OCI-LY1 (cell line): ENCODE measurements around the gene NELFE.

Source experiments
- H2AFZ ChIP-seq: fragments of 200-600 bp; sonication (generic), shearing (Covaris generic); 2 replicates; pipeline ENCODE4 v1.6.0; 2014; ENCODE audit warnings: antibody characterized with exemption, mild to moderate bottlenecking, low read length
- H3F3A ChIP-seq: fragments of 200-600 bp; sonication (generic), shearing (Covaris generic); 2 replicates; pipeline ENCODE4 v1.6.0; 2014; ENCODE audit warnings: mild to moderate bottlenecking, antibody characterized with exemption, low read length, moderate library complexity; ENCODE audit not compliant: insufficient read depth
- H3K27ac ChIP-seq: fragments of 200-600 bp; sonication (generic); 2 replicates; pipeline ENCODE4 v1.5.1; 2014; ENCODE audit warnings: low read length, mixed run types, mild to moderate bottlenecking, low read depth; ENCODE audit not compliant: poor library complexity, severe bottlenecking
- H3K27me3 ChIP-seq: fragments of 200-600 bp; sonication (generic); 2 replicates; pipeline ENCODE4 v1.6.0; 2014; ENCODE audit warnings: antibody characterized with exemption, mild to moderate bottlenecking, low read length, moderate library complexity; ENCODE audit not compliant: insufficient read depth
- H3K36me3 ChIP-seq: fragments of 200-600 bp; sonication (generic); 2 replicates; pipeline ENCODE4 v1.6.1; 2014; ENCODE audit warnings: mild to moderate bottlenecking, antibody characterized with exemption, low read length, moderate library complexity, mixed read lengths; ENCODE audit not compliant: insufficient read depth
- H3K4me1 ChIP-seq: fragments of 200-600 bp; sonication (generic); 2 replicates; pipeline ENCODE4 v1.5.1; 2014; ENCODE audit warnings: mild to moderate bottlenecking, low read length, moderate library complexity; ENCODE audit not compliant: insufficient read depth, severe bottlenecking
- H3K4me2 ChIP-seq: fragments of 200-600 bp; sonication (generic), shearing (Covaris generic); 2 replicates; pipeline ENCODE4 v1.6.1; 2014; ENCODE audit warnings: low read length
- H3K4me3 ChIP-seq: fragments of 200-600 bp; sonication (generic); 2 replicates; pipeline ENCODE4 v1.5.1; 2014; ENCODE audit warnings: low read length, low read depth, mild to moderate bottlenecking, mixed read lengths; ENCODE audit not compliant: poor library complexity, severe bottlenecking
- H3K79me2 ChIP-seq: fragments of 200-600 bp; shearing (Covaris generic); 2 replicates; pipeline ENCODE4 v1.6.1; 2016; ENCODE audit warnings: mixed run types, low read length, mixed read lengths; ENCODE audit not compliant: insufficient read depth
- H3K9ac ChIP-seq: fragments of 200-600 bp; sonication (generic), shearing (Covaris generic); 2 replicates; pipeline ENCODE4 v1.6.1; 2014; ENCODE audit warnings: mild to moderate bottlenecking, low read length, mixed read lengths
- H3K9me2 ChIP-seq: fragments of 200-600 bp; sonication (generic), shearing (Covaris generic); 2 replicates; pipeline ENCODE4 v1.6.1; 2014; ENCODE audit warnings: low read depth, mild to moderate bottlenecking, low read length, mixed read lengths
- H3K9me3 ChIP-seq: fragments of 200-600 bp; shearing (Covaris generic); 2 replicates; pipeline ENCODE4 v1.6.1; 2014; ENCODE audit warnings: low read length, mixed read lengths
- H4K20me1 ChIP-seq: fragments of 200-600 bp; sonication (generic), shearing (Covaris generic); 2 replicates; pipeline ENCODE4 v1.6.0; 2016; ENCODE audit warnings: mild to moderate bottlenecking, low read length; ENCODE audit not compliant: insufficient read depth
- EZH2 ChIP-seq: fragments of 200-600 bp; sonication (generic), shearing (Covaris generic); IDR thresholded peaks from 2 replicates; pipeline ENCODE4 v1.8.0; 2017; ENCODE audit warnings: borderline replicate concordance, mixed run types, mild to moderate bottlenecking, antibody characterized with exemption, low read length, moderate library complexity, mixed read lengths
- TF ChIP-seq, protein P1 (sequence below): fragments of 200-600 bp; sonication (generic), shearing (Covaris generic); IDR thresholded peaks from 2 replicates; pipeline ENCODE4 v1.5.1; 2017; ENCODE audit warnings: mild to moderate bottlenecking, antibody characterized with exemption, low read length, moderate library complexity, mixed read lengths

Gene NELFE

DNA sequence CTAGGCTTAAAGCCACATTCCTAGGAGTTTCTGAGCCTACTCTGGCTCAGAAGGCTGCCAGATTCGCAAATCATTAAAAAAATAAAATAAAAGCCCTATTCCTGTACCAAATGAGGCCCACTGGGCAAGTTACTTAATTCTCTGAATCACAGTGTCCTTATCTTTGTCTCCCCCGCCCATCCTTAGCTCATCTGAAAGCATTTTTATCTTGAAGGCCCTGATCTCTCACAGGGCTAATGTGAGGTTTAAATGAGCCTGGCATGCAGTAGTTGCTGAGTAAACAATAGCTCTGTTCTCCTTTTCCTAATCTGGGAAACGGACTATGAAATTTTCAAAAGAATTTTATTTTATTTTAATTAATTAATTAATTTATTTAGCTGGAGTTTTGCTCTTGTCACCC, 54.8 kb downstream of the NELFE start:
- Histone ChIP-seq H3F3A (no peaks in the 10 kb centered on the region), H3K9ac (no peak overlapping the region), H4K20me1 (no peaks in the 10 kb centered on the region), H3K27ac (no peak overlapping the region), H3K9me3 (no peaks in the 10 kb centered on the region), H3K4me3 (no peak overlapping the region), H2AFZ (no peak overlapping the region), H3K4me2 (no peak overlapping the region), H3K36me3 (no peaks in the 10 kb centered on the region), H3K79me2 (no peaks in the 10 kb centered on the region), H3K4me1 (peaks cover 28% of the 10 kb centered on the region), H3K9me2 (no peaks in the 10 kb centered on the region), H3K27me3 (no peaks in the 10 kb centered on the region)
- no peak for TF ChIP-seq EZH2
- TF ChIP-seq, protein P1, sequence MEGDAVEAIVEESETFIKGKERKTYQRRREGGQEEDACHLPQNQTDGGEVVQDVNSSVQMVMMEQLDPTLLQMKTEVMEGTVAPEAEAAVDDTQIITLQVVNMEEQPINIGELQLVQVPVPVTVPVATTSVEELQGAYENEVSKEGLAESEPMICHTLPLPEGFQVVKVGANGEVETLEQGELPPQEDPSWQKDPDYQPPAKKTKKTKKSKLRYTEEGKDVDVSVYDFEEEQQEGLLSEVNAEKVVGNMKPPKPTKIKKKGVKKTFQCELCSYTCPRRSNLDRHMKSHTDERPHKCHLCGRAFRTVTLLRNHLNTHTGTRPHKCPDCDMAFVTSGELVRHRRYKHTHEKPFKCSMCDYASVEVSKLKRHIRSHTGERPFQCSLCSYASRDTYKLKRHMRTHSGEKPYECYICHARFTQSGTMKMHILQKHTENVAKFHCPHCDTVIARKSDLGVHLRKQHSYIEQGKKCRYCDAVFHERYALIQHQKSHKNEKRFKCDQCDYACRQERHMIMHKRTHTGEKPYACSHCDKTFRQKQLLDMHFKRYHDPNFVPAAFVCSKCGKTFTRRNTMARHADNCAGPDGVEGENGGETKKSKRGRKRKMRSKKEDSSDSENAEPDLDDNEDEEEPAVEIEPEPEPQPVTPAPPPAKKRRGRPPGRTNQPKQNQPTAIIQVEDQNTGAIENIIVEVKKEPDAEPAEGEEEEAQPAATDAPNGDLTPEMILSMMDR = no peak
